ENCODE data around the gene LPP.

Gene LPP

DNA sequence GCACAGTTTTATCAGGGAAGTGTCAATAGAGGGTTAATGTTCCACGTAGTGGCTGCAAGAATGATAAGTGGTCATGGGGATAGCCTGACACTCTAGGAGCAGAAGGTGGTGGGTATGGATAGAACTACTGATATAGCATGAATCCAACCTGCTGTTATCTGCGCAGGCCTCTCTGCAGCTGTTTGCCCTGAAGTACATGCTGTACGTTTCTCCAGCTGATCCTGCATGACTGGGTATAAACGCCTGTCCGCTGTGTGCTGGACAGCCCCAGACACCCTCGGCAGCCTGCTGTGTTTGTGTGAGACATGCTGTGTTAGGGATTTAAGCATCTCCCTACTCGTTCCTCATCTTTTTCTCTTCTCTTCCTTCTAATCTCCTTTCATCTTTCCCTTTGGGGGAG, 87.1 kb downstream of the LPP start:
- H3K4me3 ChIP-seq (replicated peaks; ENCODE audit: insufficient read depth, low read length), result no peak overlapping the region
- DNase-seq (ENCODE audit: low read depth in 1 of 2, low spot score in 1 of 2), result no peak
- no peak overlapping the region for H3K27ac ChIP-seq (replicated peaks)
- H3K27me3 ChIP-seq (ENCODE audit: insufficient read depth, poor library complexity, severe bottlenecking), result no peaks in the 10 kb centered on the region
- TF ChIP-seq POLR2AphosphoS5 (IDR thresholded peaks at IDR 0.05; ENCODE audit: low read depth), result no peak
- no peak for TF ChIP-seq SPI1 (IDR thresholded peaks at IDR 0.05; ENCODE audit: borderline replicate concordance, low read depth)
- TF ChIP-seq, protein P1, sequence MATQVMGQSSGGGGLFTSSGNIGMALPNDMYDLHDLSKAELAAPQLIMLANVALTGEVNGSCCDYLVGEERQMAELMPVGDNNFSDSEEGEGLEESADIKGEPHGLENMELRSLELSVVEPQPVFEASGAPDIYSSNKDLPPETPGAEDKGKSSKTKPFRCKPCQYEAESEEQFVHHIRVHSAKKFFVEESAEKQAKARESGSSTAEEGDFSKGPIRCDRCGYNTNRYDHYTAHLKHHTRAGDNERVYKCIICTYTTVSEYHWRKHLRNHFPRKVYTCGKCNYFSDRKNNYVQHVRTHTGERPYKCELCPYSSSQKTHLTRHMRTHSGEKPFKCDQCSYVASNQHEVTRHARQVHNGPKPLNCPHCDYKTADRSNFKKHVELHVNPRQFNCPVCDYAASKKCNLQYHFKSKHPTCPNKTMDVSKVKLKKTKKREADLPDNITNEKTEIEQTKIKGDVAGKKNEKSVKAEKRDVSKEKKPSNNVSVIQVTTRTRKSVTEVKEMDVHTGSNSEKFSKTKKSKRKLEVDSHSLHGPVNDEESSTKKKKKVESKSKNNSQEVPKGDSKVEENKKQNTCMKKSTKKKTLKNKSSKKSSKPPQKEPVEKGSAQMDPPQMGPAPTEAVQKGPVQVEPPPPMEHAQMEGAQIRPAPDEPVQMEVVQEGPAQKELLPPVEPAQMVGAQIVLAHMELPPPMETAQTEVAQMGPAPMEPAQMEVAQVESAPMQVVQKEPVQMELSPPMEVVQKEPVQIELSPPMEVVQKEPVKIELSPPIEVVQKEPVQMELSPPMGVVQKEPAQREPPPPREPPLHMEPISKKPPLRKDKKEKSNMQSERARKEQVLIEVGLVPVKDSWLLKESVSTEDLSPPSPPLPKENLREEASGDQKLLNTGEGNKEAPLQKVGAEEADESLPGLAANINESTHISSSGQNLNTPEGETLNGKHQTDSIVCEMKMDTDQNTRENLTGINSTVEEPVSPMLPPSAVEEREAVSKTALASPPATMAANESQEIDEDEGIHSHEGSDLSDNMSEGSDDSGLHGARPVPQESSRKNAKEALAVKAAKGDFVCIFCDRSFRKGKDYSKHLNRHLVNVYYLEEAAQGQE (IDR thresholded peaks at IDR 0.05; ENCODE audit: insufficient replicate concordance, low read depth), result no peak
- no peak for TF ChIP-seq GABPA (IDR thresholded peaks at IDR 0.05; ENCODE audit: low read depth)
- TF ChIP-seq, protein P2, sequence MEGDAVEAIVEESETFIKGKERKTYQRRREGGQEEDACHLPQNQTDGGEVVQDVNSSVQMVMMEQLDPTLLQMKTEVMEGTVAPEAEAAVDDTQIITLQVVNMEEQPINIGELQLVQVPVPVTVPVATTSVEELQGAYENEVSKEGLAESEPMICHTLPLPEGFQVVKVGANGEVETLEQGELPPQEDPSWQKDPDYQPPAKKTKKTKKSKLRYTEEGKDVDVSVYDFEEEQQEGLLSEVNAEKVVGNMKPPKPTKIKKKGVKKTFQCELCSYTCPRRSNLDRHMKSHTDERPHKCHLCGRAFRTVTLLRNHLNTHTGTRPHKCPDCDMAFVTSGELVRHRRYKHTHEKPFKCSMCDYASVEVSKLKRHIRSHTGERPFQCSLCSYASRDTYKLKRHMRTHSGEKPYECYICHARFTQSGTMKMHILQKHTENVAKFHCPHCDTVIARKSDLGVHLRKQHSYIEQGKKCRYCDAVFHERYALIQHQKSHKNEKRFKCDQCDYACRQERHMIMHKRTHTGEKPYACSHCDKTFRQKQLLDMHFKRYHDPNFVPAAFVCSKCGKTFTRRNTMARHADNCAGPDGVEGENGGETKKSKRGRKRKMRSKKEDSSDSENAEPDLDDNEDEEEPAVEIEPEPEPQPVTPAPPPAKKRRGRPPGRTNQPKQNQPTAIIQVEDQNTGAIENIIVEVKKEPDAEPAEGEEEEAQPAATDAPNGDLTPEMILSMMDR (IDR thresholded peaks at IDR 0.05; ENCODE audit: insufficient read depth, low read length), result no peak

DNA sequence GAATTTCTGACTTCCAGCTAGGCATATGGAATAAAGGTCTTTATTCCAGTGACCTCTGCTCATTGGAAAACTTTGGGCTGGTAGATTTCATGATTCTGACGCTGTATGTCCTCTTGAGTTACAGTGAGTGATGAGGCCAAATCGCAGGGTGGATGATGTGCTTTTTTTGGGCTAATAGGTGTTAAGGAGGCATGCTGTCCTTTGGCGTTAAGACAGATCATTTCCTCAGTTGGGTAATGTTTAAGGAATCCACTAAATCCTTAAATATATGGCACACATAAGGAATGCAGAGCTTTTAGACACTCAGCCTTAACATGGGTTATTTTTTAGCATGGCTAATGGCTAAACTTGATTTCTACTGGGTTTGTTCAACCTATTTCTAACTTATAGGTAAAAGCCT, 87.9 kb downstream of the LPP start:
- TF ChIP-seq GABPA (IDR thresholded peaks at IDR 0.05; ENCODE audit: low read depth) (no peak), SPI1 (IDR thresholded peaks at IDR 0.05; ENCODE audit: borderline replicate concordance, low read depth) (no peak), POLR2AphosphoS5 (IDR thresholded peaks at IDR 0.05; ENCODE audit: low read depth) (no peak)
- TF ChIP-seq, protein P2 (IDR thresholded peaks at IDR 0.05; ENCODE audit: insufficient read depth, low read length), result no peak
- TF ChIP-seq, protein P1 (IDR thresholded peaks at IDR 0.05; ENCODE audit: insufficient replicate concordance, low read depth), result no peak
- no peak for DNase-seq (ENCODE audit: low read depth in 1 of 2, low spot score in 1 of 2)
- Histone ChIP-seq H3K4me3 (replicated peaks; ENCODE audit: insufficient read depth, low read length) (no peak overlapping the region), H3K27ac (replicated peaks) (no peak overlapping the region), H3K27me3 (ENCODE audit: insufficient read depth, poor library complexity, severe bottlenecking) (no peaks in the 10 kb centered on the region)

DNA sequence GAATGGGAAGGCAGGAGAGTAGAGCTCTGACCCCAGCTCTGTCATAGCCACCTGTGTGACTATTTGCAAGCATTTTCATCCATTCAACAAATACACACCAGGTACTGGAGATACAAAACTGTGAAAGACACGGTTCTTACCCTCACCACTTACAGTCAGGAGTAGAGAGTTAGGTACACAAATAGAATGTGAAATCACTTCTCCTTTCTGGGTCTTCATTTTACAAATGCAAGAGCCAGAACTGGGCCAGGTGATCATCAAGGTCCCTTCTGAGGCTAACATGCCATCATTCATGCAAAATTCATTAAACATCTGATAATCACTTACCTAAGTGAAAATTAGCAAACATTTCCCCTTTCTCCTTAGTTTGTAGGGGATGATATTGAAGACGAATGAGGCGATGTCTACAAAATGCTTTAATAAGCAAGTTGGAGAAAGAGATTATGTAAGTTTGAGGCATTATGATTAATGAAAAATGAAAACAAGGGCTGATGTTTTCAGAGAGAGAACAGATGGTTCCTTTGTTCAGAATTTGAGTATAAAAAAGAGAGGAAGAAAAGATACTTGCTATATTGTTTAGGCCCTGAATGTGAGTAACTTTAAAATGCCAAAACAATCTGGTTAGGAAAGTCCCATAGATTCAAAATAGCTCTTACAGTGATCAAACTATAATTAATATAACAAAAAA, 88.6 kb downstream of the LPP start:
- no peak overlapping the region for H3K4me3 ChIP-seq (replicated peaks; ENCODE audit: insufficient read depth, low read length)
- H3K27me3 ChIP-seq (ENCODE audit: insufficient read depth, poor library complexity, severe bottlenecking), result no peaks in the 10 kb centered on the region
- DNase-seq (ENCODE audit: low read depth in 1 of 2, low spot score in 1 of 2), result no peak
- TF ChIP-seq, protein P1 (IDR thresholded peaks at IDR 0.05; ENCODE audit: insufficient replicate concordance, low read depth), result no peak
- TF ChIP-seq POLR2AphosphoS5 (IDR thresholded peaks at IDR 0.05; ENCODE audit: low read depth) (no peak), GABPA (IDR thresholded peaks at IDR 0.05; ENCODE audit: low read depth) (no peak), SPI1 (IDR thresholded peaks at IDR 0.05; ENCODE audit: borderline replicate concordance, low read depth) (no peak)
- TF ChIP-seq, protein P2 (IDR thresholded peaks at IDR 0.05; ENCODE audit: insufficient read depth, low read length), result no peak
- H3K27ac ChIP-seq (replicated peaks), result no peak overlapping the region
